Islet of Langerhans (tissue), 1 donor: ENCODE results near the gene PPP1R12B.
"Not testable (repeated sequence)": the region's sequence is repeated elsewhere in the genome, so short reads cannot be mapped to it uniquely, and the experiment has no call there.

Source experiments
- FAIRE-seq: peaks from one replicate; lab custom pipeline; 2011; peaks lifted over from hg19 to GRCh38; lab: Jason Lieb, UNC

PPP1R12B gene

GRCh38 chr1:202451641-202452040 lies 103.1 kb downstream of the PPP1R12B start:
- FAIRE-seq = not testable (repeated sequence)

- no peak for FAIRE-seq
Observed at GRCh38 chr1:202452508-202452907, 104.0 kb downstream of the PPP1R12B start.

GRCh38 chr1:202456372-202457169 lies 108.1 kb downstream of the PPP1R12B start:
- not testable (repeated sequence) for FAIRE-seq

GRCh38 chr1:202458651-202459050 lies 110.2 kb downstream of the PPP1R12B start:
- not testable (repeated sequence) for FAIRE-seq

GRCh38 chr1:202459470-202460142 lies 111.1 kb downstream of the PPP1R12B start:
- FAIRE-seq = peak; percentile 21

GRCh38 chr1:202460143-202460495 lies 111.6 kb downstream of the PPP1R12B start:
- not testable (repeated sequence) for FAIRE-seq

- no peak for FAIRE-seq
Observed at GRCh38 chr1:202462342-202463076, 114.0 kb downstream of the PPP1R12B start.

GRCh38 chr1:202464153-202464742 lies 115.7 kb downstream of the PPP1R12B start:
- FAIRE-seq = peak; percentile 94

- peak; percentile 71 for FAIRE-seq
Observed at GRCh38 chr1:202465644-202466270, 117.3 kb downstream of the PPP1R12B start.

GRCh38 chr1:202466339-202466738 lies 117.8 kb downstream of the PPP1R12B start:
- FAIRE-seq = not testable (repeated sequence)

GRCh38 chr1:202467381-202467780 lies 118.9 kb downstream of the PPP1R12B start:
- FAIRE-seq = not testable (repeated sequence)

GRCh38 chr1:202468695-202469094 lies 120.2 kb downstream of the PPP1R12B start:
- not testable (repeated sequence) for FAIRE-seq

GRCh38 chr1:202469123-202469522 lies 120.6 kb downstream of the PPP1R12B start:
- not testable (repeated sequence) for FAIRE-seq

- FAIRE-seq = no peak
Observed at GRCh38 chr1:202471246-202471645, 122.7 kb downstream of the PPP1R12B start.

- FAIRE-seq = not testable (repeated sequence)
Observed at GRCh38 chr1:202472347-202473124, 124.0 kb downstream of the PPP1R12B start.

- FAIRE-seq = not testable (repeated sequence)
Observed at GRCh38 chr1:202473266-202474045, 125.0 kb downstream of the PPP1R12B start.

GRCh38 chr1:202479661-202480060 lies 131.2 kb downstream of the PPP1R12B start:
- not testable (repeated sequence) for FAIRE-seq

- not testable (repeated sequence) for FAIRE-seq
Observed at GRCh38 chr1:202480640-202481039, 132.1 kb downstream of the PPP1R12B start.

- FAIRE-seq = not testable (repeated sequence)
Observed at GRCh38 chr1:202483362-202483761, 134.9 kb downstream of the PPP1R12B start.

- FAIRE-seq = not testable (repeated sequence)
Observed at GRCh38 chr1:202484032-202484431, 135.5 kb downstream of the PPP1R12B start.
